Measurements from ENCODE around the gene PUDP.

The PUDP gene

DNA sequence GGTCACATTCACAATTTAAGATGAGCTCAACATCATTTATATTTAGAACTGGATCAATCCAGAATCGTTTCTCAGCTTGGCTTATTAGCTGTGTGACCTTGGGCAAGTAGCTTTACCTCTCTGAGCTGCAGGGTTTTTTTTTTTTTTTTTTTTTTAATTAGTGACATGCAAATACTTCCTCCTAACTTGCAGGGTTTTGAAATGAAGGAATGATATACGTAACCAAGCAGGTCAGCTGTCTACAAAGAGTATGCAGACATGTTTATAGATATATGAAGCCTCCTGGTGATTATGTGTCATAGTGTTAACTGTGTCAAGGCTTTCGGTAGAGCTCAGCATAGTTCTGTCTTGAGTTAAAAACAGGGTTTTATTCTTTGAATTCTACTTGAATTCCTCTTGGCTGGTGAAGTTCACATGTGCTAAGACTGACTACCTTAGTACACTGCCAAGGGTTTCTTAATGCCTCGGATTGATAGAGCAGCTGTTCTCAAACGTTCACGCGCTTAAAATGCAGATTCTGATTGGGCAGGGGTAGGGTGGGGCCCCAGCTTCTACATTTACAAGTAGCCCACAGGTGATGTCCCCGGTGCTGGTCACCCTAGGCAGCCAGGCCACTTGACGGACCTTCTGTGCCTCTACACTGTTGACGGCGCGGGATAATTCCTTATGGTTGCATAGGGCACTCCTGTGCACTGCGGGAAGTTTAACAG, 1.1 kb downstream of the PUDP start:
- DNase-seq, result no peak
- TF ChIP-seq, protein P1, sequence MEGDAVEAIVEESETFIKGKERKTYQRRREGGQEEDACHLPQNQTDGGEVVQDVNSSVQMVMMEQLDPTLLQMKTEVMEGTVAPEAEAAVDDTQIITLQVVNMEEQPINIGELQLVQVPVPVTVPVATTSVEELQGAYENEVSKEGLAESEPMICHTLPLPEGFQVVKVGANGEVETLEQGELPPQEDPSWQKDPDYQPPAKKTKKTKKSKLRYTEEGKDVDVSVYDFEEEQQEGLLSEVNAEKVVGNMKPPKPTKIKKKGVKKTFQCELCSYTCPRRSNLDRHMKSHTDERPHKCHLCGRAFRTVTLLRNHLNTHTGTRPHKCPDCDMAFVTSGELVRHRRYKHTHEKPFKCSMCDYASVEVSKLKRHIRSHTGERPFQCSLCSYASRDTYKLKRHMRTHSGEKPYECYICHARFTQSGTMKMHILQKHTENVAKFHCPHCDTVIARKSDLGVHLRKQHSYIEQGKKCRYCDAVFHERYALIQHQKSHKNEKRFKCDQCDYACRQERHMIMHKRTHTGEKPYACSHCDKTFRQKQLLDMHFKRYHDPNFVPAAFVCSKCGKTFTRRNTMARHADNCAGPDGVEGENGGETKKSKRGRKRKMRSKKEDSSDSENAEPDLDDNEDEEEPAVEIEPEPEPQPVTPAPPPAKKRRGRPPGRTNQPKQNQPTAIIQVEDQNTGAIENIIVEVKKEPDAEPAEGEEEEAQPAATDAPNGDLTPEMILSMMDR (IDR thresholded peaks at IDR 0.05; ENCODE audit: low read depth, low read length, missing control alignments), result no peak
- no peaks in the 10 kb centered on the region for H3K27me3 ChIP-seq (replicated peaks)
- H3K4me3 ChIP-seq (ENCODE audit: low read depth, low read length), result peak overlapping the region; percentile 89
- no peak overlapping the region for H3K27ac ChIP-seq
- H3K36me3 ChIP-seq (replicated peaks), result no peaks in the 10 kb centered on the region
- in situ Hi-C loops (cut with HindIII; ENCODE audit: low pct_ligation_motif_present, low sequenced_read_pairs), result no loop called here

DNA sequence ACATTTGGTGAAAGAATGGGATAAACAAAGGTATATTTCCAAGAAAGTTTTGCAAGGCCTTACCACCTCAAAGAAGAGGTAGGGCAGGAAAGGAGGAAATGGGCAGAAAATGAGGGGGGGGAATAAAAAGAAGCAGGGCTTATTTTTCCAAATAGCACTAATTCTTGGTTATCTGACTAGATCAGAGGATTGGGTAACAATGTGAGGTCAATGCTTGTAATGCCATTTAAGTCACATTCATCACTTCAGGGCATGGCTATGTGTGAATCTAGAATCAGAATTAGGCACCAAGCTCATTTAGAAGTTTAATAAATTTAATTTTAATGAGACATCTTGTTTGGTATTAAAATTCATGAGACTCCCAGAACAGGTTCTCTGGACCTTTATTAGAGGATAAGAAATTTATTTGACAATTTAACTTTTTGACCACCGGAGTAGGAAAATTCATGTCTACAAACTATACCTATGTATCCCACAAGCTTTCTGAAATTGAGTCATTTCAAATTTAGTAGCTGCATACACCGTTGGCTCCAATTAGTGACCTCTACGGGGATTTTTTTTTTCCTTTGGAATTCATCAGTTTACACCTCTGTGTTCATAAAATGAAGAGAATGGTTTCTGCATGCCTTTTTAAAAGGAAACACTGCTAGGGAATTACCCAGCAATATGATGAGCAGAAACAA, 1.8 kb downstream of the PUDP start:
- in situ Hi-C loops (cut with HindIII; ENCODE audit: low pct_ligation_motif_present, low sequenced_read_pairs), result no loop called here
- H3K4me3 ChIP-seq (ENCODE audit: low read depth, low read length), result no peak overlapping the region
- no peak overlapping the region for H3K27ac ChIP-seq
- no peaks in the 10 kb centered on the region for H3K27me3 ChIP-seq (replicated peaks)
- DNase-seq, result no peak
- no peaks in the 10 kb centered on the region for H3K36me3 ChIP-seq (replicated peaks)
- TF ChIP-seq, protein P1 (IDR thresholded peaks at IDR 0.05; ENCODE audit: low read depth, low read length, missing control alignments), result no peak

DNA sequence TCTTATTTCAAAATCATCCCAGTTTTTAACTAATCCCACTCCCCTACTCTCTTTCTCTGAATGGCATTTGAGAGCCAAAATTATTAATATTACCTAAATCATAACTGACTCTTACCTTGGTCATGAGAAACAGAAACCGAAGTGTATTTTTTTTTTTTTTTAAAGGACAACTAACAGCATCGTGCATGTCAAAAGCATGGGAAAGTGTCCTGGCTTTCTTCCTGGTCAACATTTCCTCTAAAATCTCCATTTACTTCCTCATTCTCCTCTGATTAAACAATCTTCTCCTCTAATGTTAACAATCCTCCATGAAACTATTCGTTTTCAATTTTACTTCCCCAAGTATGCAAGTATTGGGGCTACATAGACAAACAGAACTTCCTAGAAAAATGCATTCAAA, 2.5 kb downstream of the PUDP start:
- no peak for DNase-seq
- H3K27ac ChIP-seq, result no peak overlapping the region
- no peaks in the 10 kb centered on the region for H3K36me3 ChIP-seq (replicated peaks)
- in situ Hi-C loops (cut with HindIII; ENCODE audit: low pct_ligation_motif_present, low sequenced_read_pairs), result no loop called here
- no peak overlapping the region for H3K4me3 ChIP-seq (ENCODE audit: low read depth, low read length)
- no peaks in the 10 kb centered on the region for H3K27me3 ChIP-seq (replicated peaks)
- TF ChIP-seq, protein P1 (IDR thresholded peaks at IDR 0.05; ENCODE audit: low read depth, low read length, missing control alignments), result no peak

DNA sequence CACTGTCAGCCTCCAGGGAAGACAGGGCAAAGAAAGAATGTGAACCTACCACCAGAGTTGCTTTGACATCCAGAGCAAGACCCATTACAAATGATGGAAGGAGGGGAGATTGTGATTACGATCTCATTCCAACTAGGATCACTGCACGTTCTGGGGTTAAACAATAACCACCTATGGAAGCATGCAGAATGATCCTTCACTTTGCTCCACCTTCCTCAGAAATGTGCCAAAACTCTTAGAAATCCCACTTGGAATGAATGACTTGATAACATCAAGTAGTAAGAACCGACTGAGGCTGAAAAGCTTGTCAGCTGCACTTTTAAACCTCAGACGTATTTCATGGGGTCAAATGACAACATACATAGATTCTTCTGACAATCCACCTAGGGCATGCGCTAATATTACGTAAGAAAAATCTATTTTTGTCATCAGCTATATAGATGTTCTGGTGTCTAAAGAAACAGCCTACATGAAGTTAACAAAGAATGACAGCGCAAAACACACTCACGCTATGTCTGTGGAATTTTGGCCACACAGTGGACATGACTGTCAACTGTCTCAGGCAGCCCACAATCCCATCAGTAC, 3.9 kb downstream of the PUDP start:
- Histone ChIP-seq H3K36me3 (replicated peaks) (no peaks in the 10 kb centered on the region), H3K27ac (no peak overlapping the region), H3K4me3 (ENCODE audit: low read depth, low read length) (no peak overlapping the region), H3K27me3 (replicated peaks) (no peaks in the 10 kb centered on the region)
- in situ Hi-C loops (cut with HindIII; ENCODE audit: low pct_ligation_motif_present, low sequenced_read_pairs), result no loop called here
- DNase-seq, result no peak
- TF ChIP-seq, protein P1 (IDR thresholded peaks at IDR 0.05; ENCODE audit: low read depth, low read length, missing control alignments), result no peak

DNA sequence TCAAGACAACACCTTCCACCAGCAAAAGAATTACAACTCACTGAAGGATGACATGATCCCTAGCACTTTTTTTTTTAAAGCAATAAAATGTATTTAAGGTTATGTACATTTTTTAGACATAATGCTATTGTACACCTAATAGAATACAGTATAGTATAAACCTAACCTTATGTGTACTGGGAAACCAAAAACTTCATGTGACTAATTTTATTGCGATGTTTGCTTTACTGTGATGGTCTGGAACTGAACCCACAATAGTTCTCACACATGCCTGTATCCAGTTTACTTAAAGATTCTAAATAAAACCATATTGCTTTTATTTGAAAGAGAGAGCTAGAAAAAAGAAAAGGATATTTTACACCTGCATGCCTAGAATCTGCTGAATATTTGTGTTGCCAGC, 4.9 kb downstream of the PUDP start:
- Histone ChIP-seq H3K27me3 (replicated peaks) (no peaks in the 10 kb centered on the region), H3K27ac (no peak overlapping the region), H3K36me3 (replicated peaks) (no peaks in the 10 kb centered on the region), H3K4me3 (ENCODE audit: low read depth, low read length) (no peak overlapping the region)
- in situ Hi-C loops (cut with HindIII; ENCODE audit: low pct_ligation_motif_present, low sequenced_read_pairs), result no loop called here
- no peak for DNase-seq
- TF ChIP-seq, protein P1 (IDR thresholded peaks at IDR 0.05; ENCODE audit: low read depth, low read length, missing control alignments), result no peak

Measured in brain microvascular endothelial cell (primary cell).